Thyroid gland (tissue), 4 donors: ENCODE data around the gene CHST8. TPM values are rescaled to one million over a fixed set of nuclear protein-coding genes. Genes with fewer than 3 reads are reported as not detected.

ENCODE experiments used
- DNase-seq, 2 donors: peaks; one replicate each; pipeline ENCODE4 v3.0.0-alpha.2; 2019
- H3K27ac ChIP-seq, 3 donors: fragments of 200-600 bp; sonication (generic); 1 replicate in 2 of 3; 2 replicates in 1 of 3; pipeline ENCODE4 v1.5.1; 2016 to 2019; ENCODE audit warnings: mild to moderate bottlenecking in 1 of 3, moderate library complexity in 1 of 3
- H3K27me3 ChIP-seq: fragments of 200-600 bp; sonication (generic); one replicate; pipeline ENCODE4 v1.5.1; 2019
- H3K36me3 ChIP-seq, 2 donors: fragments of 200-600 bp; sonication (generic); one replicate each; pipeline ENCODE4 v1.5.1; 2016 to 2019
- H3K4me1 ChIP-seq, 2 donors: fragments of 200-600 bp; sonication (generic); one replicate each; pipeline ENCODE4 v1.5.1; 2017 to 2019
- H3K4me3 ChIP-seq, 3 donors: fragments of 200-600 bp; sonication (generic); replicated peaks in 1 of 3; 1 replicate in 2 of 3; 2 replicates in 1 of 3; pipeline ENCODE4 v1.5.1; 2016; ENCODE audit warnings: mild to moderate bottlenecking in 1 of 3
- H3K9me3 ChIP-seq: fragments of 200-600 bp; sonication (generic); one replicate; pipeline ENCODE4 v1.5.1; 2017
- POLR2A ChIP-seq, 2 donors: fragments of 450-650 bp; IDR thresholded peaks; one replicate each; pipeline ENCODE4 v1.6.1; 2017; ENCODE audit warnings: antibody characterized with exemption in 2 of 2, mild to moderate bottlenecking in 2 of 2, moderate library complexity in 1 of 2
- WGBS, 2 donors: methylation state at CpG; one replicate each; pipeline ENCODE4 v1.1.5; 2017; 5-methylcytosine and 5-hydroxymethylcytosine counted together
- intact Hi-C: fragments of 100-400 bp; cut with DNase I; formaldehyde crosslinking; loops from one replicate; pipeline ENCODE4 v1.15.1; 2023
- total RNA-seq, 4 donors: library from RNA; depleted of rRNA; stranded (reverse); fragments of >200 nt; gene quantifications; one replicate each; pipeline ENCODE4 v1.2.3, GENCODE V29; 2016
- TF ChIP-seq, protein P1 (sequence below), 6 experiments: fragments of 200-600 bp in 3 of 6; fragments of 450-650 bp in 3 of 6; sonication (generic) in 3 of 6; IDR thresholded peaks; one replicate each; pipeline ENCODE4 v1.5.1; 2016 to 2019; ENCODE audit warnings: antibody characterized with exemption in 6 of 6, mild to moderate bottlenecking in 2 of 6, inconsistent platforms in 1 of 6, moderate library complexity in 1 of 6

CHST8 gene
- total RNA-seq, 4 donors from 2014 or later = 0.83 to 2.6 (median 1.4) TPM; not detected in 1

DNA sequence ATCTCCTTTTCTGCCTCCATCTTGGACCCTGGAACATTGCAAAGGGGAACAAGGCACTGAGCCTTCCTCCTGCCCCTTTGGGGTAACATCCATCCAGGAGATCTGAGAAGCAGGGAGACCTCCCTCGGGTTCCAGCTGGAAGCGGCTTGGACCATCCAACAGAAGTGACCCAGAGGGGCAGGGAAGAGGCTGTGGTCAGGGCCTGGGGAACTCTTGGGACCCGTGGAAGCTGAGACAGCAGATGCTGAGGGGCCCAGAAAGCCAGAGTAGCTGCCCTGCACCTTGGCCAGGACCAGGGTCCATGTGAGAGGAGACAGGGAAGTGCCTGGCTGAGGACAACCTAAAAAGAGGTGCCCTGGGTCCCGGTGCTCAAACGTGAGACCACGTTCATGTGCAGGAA, 153.0 kb downstream of the CHST8 start:
- TF ChIP-seq, protein P1, sequence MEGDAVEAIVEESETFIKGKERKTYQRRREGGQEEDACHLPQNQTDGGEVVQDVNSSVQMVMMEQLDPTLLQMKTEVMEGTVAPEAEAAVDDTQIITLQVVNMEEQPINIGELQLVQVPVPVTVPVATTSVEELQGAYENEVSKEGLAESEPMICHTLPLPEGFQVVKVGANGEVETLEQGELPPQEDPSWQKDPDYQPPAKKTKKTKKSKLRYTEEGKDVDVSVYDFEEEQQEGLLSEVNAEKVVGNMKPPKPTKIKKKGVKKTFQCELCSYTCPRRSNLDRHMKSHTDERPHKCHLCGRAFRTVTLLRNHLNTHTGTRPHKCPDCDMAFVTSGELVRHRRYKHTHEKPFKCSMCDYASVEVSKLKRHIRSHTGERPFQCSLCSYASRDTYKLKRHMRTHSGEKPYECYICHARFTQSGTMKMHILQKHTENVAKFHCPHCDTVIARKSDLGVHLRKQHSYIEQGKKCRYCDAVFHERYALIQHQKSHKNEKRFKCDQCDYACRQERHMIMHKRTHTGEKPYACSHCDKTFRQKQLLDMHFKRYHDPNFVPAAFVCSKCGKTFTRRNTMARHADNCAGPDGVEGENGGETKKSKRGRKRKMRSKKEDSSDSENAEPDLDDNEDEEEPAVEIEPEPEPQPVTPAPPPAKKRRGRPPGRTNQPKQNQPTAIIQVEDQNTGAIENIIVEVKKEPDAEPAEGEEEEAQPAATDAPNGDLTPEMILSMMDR (IDR thresholded peaks at IDR 0.05) = no peak
- TF ChIP-seq POLR2A (IDR thresholded peaks at IDR 0.05) = no peak
- peaks cover 3 to 7% of the 10 kb centered on the region in 2 donors for H3K4me1 ChIP-seq
- H3K9me3 ChIP-seq = no peaks in the 10 kb centered on the region
- intact Hi-C loops = loop anchor here (5.0 to 10.0 kb wide), 5 partner anchors 223 to 532 kb away; no protein-coding TSS in a partner anchor
- no peaks in the 10 kb centered on the region for H3K36me3 ChIP-seq
- 80 to 81% methylated on average over 4 to 6 of the region's 6 CpGs for WGBS, 2 donors
- no peak overlapping the region for H3K4me3 ChIP-seq
- no peaks in the 10 kb centered on the region for H3K27me3 ChIP-seq
- no peak overlapping the region for H3K27ac ChIP-seq
- DNase-seq = no peak

GRCh38 chr19:33775731-33776487, 154.2 kb downstream of the CHST8 start:
- no peaks in the 10 kb centered on the region for H3K27me3 ChIP-seq
- peaks cover 3 to 7% of the 10 kb centered on the region in 2 donors for H3K4me1 ChIP-seq
- no peaks in the 10 kb centered on the region for H3K9me3 ChIP-seq
- H3K36me3 ChIP-seq = no peaks in the 10 kb centered on the region
- no peak overlapping the region for H3K27ac ChIP-seq
- intact Hi-C loops = loop anchor here (5.0 to 10.0 kb wide), 3 partner anchors 221 to 369 kb away; no protein-coding TSS in a partner anchor
- DNase-seq = no peak
- TF ChIP-seq POLR2A (IDR thresholded peaks at IDR 0.05) = no peak
- TF ChIP-seq, protein P1 (IDR thresholded peaks at IDR 0.05) = no peak
- WGBS, 2 donors = 79 to 86% methylated on average over 8 to 9 of the region's 9 CpGs
- H3K4me3 ChIP-seq = no peak overlapping the region

DNA sequence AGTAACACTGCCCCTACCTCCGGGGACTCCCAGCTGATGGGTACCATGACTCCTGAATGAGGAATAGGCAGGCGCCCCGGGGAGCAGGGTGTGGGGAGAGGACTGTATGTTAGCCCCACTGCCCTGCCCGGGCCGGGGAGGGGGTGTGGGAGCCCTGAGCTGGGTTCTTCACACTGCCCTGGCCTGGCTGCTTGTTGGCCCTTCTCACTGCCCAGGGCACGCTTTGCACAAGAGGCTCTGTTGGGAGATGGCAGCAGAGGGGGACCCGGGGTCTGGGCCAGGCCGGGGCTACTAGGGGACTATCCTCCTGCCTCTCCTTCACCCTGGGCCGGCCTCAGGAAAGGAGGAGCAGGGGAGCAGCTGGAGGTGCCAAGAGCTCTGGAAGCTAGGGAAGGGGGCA, 155.6 kb downstream of the CHST8 start:
- WGBS, 2 donors = 81% methylated on average over 7 to 8 of the region's 9 CpGs
- no peaks in the 10 kb centered on the region for H3K36me3 ChIP-seq
- peaks cover 3 to 7% of the 10 kb centered on the region in 2 donors for H3K4me1 ChIP-seq
- intact Hi-C loops = loop anchor here (5.0 to 10.0 kb wide), 3 partner anchors 220 to 367 kb away; no protein-coding TSS in a partner anchor
- no peak overlapping the region for H3K27ac ChIP-seq
- no peak for TF ChIP-seq POLR2A (IDR thresholded peaks at IDR 0.05)
- TF ChIP-seq, protein P1 (IDR thresholded peaks at IDR 0.05) = no peak
- no peak for DNase-seq
- H3K9me3 ChIP-seq = no peaks in the 10 kb centered on the region
- H3K4me3 ChIP-seq = no peak overlapping the region
- H3K27me3 ChIP-seq = no peaks in the 10 kb centered on the region

DNA sequence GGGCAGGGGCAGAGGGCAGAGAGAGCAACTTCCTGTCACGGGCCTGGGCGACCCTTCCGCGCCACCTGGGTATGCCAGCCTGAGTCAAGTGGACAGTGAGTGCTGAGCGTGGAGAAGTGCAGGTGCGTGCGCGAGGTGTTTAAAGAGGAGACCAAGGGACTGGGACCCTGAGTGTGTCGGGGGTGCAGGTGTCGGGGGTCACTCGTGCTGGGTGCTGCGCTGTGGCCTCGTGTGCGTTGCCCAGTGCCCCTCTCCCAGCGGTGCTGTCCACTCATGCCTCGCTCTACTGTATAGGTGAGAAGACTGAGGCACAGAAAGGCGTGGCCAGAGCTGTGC, 156.0 kb downstream of the CHST8 start:
- DNase-seq = no peak
- no peak overlapping the region for H3K4me3 ChIP-seq
- H3K4me1 ChIP-seq = peaks cover 3 to 7% of the 10 kb centered on the region in 2 donors
- no peaks in the 10 kb centered on the region for H3K36me3 ChIP-seq
- H3K27me3 ChIP-seq = no peaks in the 10 kb centered on the region
- no peak overlapping the region for H3K27ac ChIP-seq
- H3K9me3 ChIP-seq = no peaks in the 10 kb centered on the region
- TF ChIP-seq POLR2A (IDR thresholded peaks at IDR 0.05) = no peak
- TF ChIP-seq, protein P1 (IDR thresholded peaks at IDR 0.05) = no peak
- intact Hi-C loops = loop anchor here (5.0 to 10.0 kb wide), 3 partner anchors 220 to 367 kb away; no protein-coding TSS in a partner anchor
- 12 to 29% methylated on average over 14 to 16 of the region's 17 CpGs for WGBS, 2 donors
